Breast epithelium (tissue), 3 donors: Measurements from ENCODE around the gene ADAMTSL4.

Experiments used
- POLR2A ChIP-seq: fragments of 450-650 bp; IDR thresholded peaks from one replicate; pipeline ENCODE4 v1.6.1; 2016; ENCODE audit warnings: antibody characterized with exemption, mild to moderate bottlenecking, moderate library complexity
- TF ChIP-seq, protein P1 (sequence below), 3 donors: fragments of 450-650 bp; IDR thresholded peaks; one replicate each; pipeline ENCODE4 v1.5.1; 2016 to 2017; ENCODE audit warnings: antibody characterized with exemption in 3 of 3, mild to moderate bottlenecking in 3 of 3, moderate library complexity in 3 of 3

GRCh38 chr1:150555198-150555970 lies 6.2 kb downstream of the ADAMTSL4 start:
- TF ChIP-seq POLR2A = no peak
- TF ChIP-seq, protein P1, sequence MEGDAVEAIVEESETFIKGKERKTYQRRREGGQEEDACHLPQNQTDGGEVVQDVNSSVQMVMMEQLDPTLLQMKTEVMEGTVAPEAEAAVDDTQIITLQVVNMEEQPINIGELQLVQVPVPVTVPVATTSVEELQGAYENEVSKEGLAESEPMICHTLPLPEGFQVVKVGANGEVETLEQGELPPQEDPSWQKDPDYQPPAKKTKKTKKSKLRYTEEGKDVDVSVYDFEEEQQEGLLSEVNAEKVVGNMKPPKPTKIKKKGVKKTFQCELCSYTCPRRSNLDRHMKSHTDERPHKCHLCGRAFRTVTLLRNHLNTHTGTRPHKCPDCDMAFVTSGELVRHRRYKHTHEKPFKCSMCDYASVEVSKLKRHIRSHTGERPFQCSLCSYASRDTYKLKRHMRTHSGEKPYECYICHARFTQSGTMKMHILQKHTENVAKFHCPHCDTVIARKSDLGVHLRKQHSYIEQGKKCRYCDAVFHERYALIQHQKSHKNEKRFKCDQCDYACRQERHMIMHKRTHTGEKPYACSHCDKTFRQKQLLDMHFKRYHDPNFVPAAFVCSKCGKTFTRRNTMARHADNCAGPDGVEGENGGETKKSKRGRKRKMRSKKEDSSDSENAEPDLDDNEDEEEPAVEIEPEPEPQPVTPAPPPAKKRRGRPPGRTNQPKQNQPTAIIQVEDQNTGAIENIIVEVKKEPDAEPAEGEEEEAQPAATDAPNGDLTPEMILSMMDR (IDR thresholded peaks at IDR 0.05) = no peak
